GM18511 (cell line): ENCODE data around the gene ENDOU.

ENCODE experiments used
- ATAC-seq: cut with Tn5 transposase; IDR thresholded peaks from one replicate; pipeline ENCODE4 v1.9.1; 2021; ENCODE audit warnings: mild to moderate bottlenecking, moderate library complexity; ENCODE audit not compliant: unreplicated experiment

The ENDOU gene

DNA sequence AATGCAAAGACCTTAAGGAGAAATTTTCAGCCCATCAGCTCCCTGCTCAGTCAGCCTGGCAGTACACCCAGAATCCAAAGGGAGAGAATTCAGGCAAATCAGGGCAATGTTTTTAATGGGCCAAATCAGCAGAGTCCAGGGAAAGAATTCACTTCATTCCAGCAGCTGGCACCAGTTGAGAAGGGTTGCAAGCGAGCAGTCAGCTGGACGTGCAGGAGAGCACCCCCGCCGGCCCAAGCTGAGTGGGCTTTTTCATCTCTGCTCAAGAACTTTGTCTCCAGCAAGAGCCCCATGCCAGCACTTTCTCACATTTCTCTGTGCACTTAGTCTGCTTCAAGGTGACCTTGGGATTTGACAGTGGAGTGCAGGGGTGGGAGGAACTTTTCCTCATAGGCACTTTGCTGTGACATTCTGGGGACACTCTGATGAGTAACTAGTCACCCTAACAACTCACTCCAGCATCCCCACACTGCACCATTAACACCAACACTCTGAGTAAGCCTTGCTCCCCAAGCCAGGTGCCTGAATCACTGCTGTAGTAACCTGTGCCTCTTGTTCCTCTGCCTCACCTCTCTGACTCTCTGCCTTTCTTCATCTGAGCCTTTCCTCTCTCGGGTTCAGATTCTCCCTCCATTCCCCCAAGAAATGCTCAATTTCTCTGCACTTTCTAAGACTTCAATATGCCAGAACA is 2.2 kb downstream of the ENDOU start:
- ATAC-seq = no peak

- no peak for ATAC-seq
Observed at GRCh38 chr12:47722136-47722834, 3.0 kb downstream of the ENDOU start.

DNA sequence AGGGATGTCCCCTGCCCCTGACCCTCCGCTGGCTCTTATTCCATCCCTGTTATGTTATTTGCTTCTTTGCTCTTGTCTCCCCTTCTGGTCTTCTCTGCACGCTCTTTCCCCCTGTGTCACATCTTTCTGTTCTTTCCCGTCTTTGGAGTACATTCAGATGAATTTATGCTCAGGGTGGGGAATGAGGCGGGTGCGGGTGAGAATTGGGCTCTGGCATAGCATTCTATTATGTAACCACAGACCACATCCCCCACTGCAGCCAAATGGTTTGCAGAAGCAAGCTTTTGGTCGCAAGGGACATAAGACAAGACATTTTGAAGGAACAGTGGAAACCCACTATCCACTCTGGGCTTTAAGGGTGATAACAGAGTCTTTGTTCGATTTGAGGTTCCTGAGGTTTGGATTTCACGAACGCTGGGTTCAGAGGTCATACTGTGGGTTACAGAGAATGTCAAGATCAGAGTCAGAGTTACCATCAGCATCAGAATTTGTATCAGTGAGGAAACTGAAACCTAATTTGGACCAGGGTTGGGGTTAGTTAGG is 3.8 kb downstream of the ENDOU start:
- no peak for ATAC-seq

DNA sequence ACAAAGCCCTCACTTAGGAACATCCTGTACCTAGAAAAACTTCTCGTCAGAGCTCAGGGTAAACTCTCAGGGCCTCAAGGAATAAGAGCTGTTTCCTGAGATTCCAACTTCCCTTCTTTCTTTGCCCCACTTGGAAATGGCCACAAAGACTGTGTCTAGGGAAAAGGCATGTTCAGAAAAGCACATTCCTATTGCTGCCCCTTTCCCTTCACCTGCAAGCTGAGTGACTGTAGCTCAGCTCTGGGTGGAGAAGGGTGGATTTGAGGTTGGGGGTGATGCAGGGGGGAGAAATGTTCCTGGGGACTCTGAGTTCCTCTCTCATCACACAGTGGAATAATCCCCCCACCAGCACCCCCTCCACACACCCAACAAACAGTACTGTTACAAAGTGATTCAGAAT is 6.8 kb downstream of the ENDOU start:
- no peak for ATAC-seq

GRCh38 chr12:47717443-47718193 is 7.7 kb downstream of the ENDOU start:
- ATAC-seq = no peak

- ATAC-seq = no peak
Observed at GRCh38 chr12:47717046-47717442, 8.2 kb downstream of the ENDOU start.

DNA sequence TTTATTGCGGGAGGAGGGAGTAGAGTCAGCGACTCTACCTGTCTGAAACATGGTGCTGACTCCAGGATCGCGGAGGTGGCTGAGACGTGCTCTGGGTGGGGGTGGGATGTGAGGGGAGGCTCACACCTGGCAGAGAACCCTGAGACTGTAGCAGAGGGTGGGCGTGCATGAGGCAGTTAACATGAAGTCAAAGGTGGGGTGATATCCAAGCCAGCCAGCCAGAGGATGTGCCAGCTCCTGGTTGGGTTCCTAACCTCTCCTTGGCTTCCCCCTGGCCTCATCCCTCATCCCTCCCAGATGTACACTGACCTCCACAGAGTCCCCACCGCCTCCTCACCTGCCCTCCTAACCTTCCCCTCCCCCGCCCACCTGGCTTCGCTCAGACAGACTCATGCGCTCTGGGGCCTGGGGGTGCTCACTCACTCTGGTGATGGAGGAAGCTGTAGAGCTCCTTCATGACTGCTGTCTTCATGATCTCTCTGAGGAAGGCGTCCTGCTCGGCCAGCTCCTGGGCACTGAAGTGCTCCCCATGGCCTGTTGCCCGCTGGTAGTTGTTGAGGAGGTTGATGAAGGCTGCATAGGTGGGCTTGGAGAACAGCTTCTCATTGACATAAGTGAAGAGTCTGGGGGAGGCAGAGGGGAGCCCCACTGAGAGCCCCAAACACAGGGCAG is 9.3 kb downstream of the ENDOU start:
- ATAC-seq = no peak

DNA sequence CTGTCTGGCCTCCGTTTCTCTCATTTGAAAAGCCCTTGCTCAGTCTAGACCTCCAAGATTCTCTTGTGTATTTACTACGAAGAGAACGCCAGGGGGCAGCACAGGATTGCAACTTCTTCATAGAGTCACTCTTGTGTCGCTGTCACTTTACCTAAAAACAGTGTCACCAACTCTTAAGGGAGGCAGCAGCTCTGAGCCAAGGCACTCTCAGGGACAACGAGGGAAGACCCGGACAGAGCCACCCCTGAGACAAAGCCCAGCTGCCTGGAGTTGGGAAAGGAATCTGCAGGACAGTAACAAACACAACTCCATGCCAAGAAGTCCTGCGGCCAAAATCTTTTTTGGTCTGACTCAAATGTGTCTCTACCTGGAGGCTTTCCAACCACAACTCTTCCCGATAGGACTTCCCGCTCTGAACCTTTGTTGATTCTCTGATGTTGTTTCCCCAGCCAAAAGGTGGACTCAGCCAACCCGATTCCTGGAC is 9.9 kb downstream of the ENDOU start:
- ATAC-seq = peak; percentile 90

- peak; percentile 32 for ATAC-seq
Observed at GRCh38 chr12:47714826-47715386, 10.4 kb downstream of the ENDOU start.

- ATAC-seq = no peak
Observed at GRCh38 chr12:47712171-47712570, 13.1 kb downstream of the ENDOU start.

DNA sequence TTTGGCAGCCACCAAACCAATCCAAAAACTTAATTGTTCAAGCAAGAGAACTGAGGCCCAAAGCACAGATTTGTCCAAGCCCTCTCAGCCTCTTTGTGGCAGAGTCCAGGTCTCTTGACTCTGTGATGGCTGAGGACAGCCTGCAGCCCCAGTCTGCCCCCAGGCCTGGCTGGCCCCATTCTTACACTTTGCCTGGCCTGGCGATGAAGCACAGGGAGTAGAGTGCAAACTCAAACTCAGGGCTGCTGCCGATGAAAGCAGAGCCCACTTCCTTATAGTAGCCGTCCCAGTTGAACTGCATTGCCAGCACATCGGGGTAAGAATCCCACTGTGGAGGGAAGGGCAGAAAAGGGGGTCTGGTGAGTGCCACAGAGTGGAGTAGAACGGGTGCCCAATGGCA is 13.8 kb downstream of the ENDOU start:
- no peak for ATAC-seq

- no peak for ATAC-seq
Observed at GRCh38 chr12:47710278-47710677, 15.0 kb downstream of the ENDOU start.

DNA sequence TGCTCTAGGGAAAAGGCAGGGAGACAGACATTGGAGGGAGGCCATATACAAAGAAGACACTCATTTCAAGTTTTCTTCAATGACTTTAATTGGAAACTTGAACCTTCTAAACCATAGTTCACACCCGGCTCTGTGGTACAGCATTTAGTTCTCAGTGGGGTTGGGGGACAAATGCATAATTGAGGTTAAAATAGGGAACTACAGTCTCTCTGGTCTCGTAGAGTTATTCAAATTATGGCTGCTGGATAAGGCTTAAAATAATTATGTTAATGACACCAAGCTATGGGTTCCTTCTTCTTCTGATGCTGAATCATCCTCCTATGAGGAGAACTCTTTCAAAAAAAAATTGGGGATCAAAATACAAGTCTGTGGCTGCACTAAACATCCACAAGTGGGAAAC is 15.6 kb downstream of the ENDOU start:
- ATAC-seq = no peak

DNA sequence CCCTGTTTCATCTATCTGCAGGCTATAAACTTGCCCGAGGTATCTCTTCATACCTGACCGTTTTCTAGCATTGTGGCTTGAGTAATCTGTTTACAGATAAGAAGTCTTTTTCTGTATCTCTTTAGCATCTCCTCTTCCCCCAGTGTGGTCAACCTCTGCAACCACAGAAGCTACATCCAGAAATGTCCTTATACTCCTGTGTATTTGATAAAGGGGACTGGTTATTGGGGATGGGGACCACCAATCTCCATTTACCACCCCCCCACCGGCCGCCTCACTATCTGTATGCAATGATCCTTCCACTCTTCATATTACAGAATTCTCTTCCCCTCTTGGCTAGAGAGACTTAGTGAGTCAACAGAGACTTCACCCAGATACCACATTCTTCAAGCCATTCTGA is 16.1 kb downstream of the ENDOU start:
- ATAC-seq = no peak

GRCh38 chr12:47707905-47708543 is 17.3 kb downstream of the ENDOU start:
- ATAC-seq = peak; percentile 21

- ATAC-seq = no peak
Observed at GRCh38 chr12:47707355-47707754, 17.9 kb downstream of the ENDOU start.

DNA sequence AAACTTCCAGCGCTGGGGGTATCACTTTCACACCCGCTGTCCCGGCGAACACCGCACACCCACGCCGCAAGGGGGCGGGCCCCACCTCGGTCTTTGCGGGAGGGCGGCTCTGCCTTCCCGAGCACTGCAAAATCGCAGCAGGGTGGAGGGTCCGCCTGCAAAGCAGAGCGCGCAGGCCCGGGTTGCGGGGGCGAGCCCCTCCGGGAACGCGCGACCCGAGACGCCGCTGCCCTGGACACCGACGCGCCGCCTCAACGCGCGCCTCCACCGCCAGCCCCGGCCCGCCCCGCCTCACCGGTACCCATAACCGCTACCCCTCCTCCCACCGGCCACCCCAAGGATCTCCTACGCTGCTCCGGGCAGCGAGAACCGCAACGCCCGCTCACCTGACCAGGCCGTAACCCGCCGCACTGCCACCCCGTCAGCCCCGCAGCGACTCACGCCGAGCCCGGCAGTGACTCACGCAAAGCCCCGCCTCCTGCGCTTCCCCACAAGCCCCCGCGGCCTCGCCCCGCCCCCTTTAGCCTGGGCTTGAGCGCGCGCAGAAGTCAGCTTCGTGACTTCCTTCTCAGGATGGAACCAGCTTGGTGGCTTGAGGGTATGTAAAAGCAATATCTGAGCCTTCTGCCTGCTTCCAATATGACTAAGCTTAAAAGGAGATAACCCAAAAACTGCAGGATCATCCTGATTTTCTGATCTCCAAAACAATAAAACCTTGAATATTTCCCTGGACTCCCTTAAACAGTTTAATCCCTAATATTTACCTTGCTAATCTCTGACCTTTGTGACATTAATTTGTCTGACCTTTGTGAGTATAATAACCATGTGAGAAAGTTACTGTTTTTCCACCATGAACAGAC is 19.5 kb downstream of the ENDOU start, which contains the start of gene RPAP3:
RPAP3 (minus strand) TSS at position 465 of the 860 bp plus-strand sequence. CDS start 3,190 bp downstream, outside the sequence.
- peak; percentile 84 for ATAC-seq

- no peak for ATAC-seq
Observed at GRCh38 chr12:47705229-47705565, 20.1 kb downstream of the ENDOU start.

DNA sequence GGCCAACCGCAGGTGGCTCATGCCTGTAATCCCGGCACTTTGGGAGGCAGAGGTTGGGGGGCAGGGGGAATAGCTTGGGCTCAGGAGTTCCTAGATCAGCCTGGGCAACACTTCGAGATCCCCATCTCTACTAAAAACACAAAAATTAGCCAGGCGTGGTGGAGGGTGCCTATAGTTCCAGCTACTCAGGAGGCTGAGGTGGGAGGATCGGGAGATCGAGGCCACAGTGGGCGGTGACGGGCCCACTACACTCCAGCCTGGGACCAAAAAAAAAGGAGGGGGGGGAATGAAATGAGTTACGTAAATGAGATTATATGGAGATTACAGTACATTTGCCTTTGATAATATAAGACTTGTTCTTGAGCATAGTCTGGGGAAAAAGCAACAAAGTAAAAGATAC is 20.6 kb downstream of the ENDOU start:
- no peak for ATAC-seq
